H1 (cell line): ENCODE data around the gene RAB31. TPM values are rescaled to one million over a fixed set of nuclear protein-coding genes. Genes with fewer than 3 reads are reported as not detected.

Source experiments
- CTCF ChIA-PET: fragments of 300-600 bp; sonication (Branson Sonifier 250); formaldehyde crosslinking; loops from one replicate; lab custom pipeline; 2021; ENCODE audit not compliant: partially characterized antibody; lab: Charles Lee
- POLR2A ChIA-PET: fragments of 300-600 bp; sonication (Branson Sonifier 250); formaldehyde crosslinking; loops from one replicate; lab custom pipeline; 2021; ENCODE audit warnings: inconsistent platforms; ENCODE audit not compliant: partially characterized antibody; lab: Charles Lee
- DNase-seq, 2 experiments: peaks; one replicate each; pipeline versions ENCODE4 v3.0.0 to v3.0.0-alpha.2; 2010 to 2022; ENCODE audit warnings: low spot score in 2 of 2, low read depth in 1 of 2, mixed read lengths in 1 of 2
- FAIRE-seq: peaks from 2 replicates; lab custom pipeline; 2011; peaks lifted over from hg19 to GRCh38; lab: Jason Lieb, UNC
- H2AFZ ChIP-seq: 2 replicates; pipeline ENCODE4 v1.8.1; 2012; ENCODE audit warnings: low read length, inconsistent platforms
- H2AK5ac ChIP-seq: 2 replicates; pipeline ENCODE4 v1.6.1; 2013; ENCODE audit warnings: low read depth, low read length
- H2BK120ac ChIP-seq: replicated peaks from 2 replicates; pipeline ENCODE3; 2013; ENCODE audit warnings: low read depth, low read length, inconsistent platforms
- H2BK12ac ChIP-seq: 2 replicates; pipeline ENCODE4 v1.6.1; 2013; ENCODE audit warnings: low read depth, low read length
- H2BK15ac ChIP-seq: 2 replicates; pipeline ENCODE4 v1.6.1; 2013; ENCODE audit warnings: low read length
- H2BK20ac ChIP-seq: 2 replicates; pipeline ENCODE4 v1.6.1; 2013; ENCODE audit warnings: low read length
- H2BK5ac ChIP-seq: 2 replicates; pipeline ENCODE4 v1.6.1; 2013; ENCODE audit warnings: low read depth, low read length
- H3K14ac ChIP-seq: 2 replicates; pipeline ENCODE4 v1.6.1; 2013; ENCODE audit warnings: inconsistent platforms; ENCODE audit not compliant: insufficient read length
- H3K18ac ChIP-seq: 2 replicates; pipeline ENCODE4 v1.6.1; 2013; ENCODE audit warnings: low read length; ENCODE audit errors: extremely low read depth
- H3K23ac ChIP-seq: 2 replicates; pipeline ENCODE4 v1.6.1; 2013; ENCODE audit warnings: inconsistent platforms; ENCODE audit not compliant: insufficient read length
- H3K23me2 ChIP-seq: 2 replicates; pipeline ENCODE4 v1.6.1; 2013; ENCODE audit warnings: low read depth, low read length
- H3K27ac ChIP-seq: 2 replicates; pipeline ENCODE4 v1.6.1; 2011; ENCODE audit warnings: low read depth, low read length, inconsistent platforms
- H3K27me3 ChIP-seq, 4 experiments: replicated peaks in 1 of 4; 1 replicate in 1 of 4; 2 replicates in 3 of 4; pipeline versions ENCODE4 v1.6.1 to v1.8.1; 2011 to 2013; ENCODE audit warnings: low read length in 3 of 4, mild to moderate bottlenecking in 3 of 4, inconsistent platforms in 2 of 4, mixed read lengths in 2 of 4, moderate library complexity in 1 of 4; ENCODE audit not compliant: control insufficient read depth in 3 of 4, insufficient read depth in 3 of 4; ENCODE audit errors: extremely low read depth in 1 of 4
- H3K36me3 ChIP-seq, 4 experiments: 2 replicates each; pipeline versions ENCODE4 v1.6.1 to v1.8.1; 2011 to 2013; ENCODE audit warnings: mild to moderate bottlenecking in 4 of 4, low read length in 3 of 4, moderate library complexity in 2 of 4, control low read depth in 1 of 4, inconsistent platforms in 1 of 4; ENCODE audit not compliant: insufficient read depth in 4 of 4, control insufficient read depth in 2 of 4
- H3K4ac ChIP-seq: replicated peaks from 2 replicates; pipeline ENCODE3; 2013; ENCODE audit warnings: low read length, low read depth, mixed read lengths, inconsistent platforms; ENCODE audit not compliant: insufficient read length
- H3K4me1 ChIP-seq, 4 experiments: replicated peaks in 1 of 4; 1 replicate in 1 of 4; 2 replicates in 3 of 4; pipeline versions ENCODE4 v1.6.1 to v1.8.1; 2011 to 2013; ENCODE audit warnings: low read length in 3 of 4, inconsistent platforms in 2 of 4, mixed read lengths in 1 of 4; ENCODE audit not compliant: insufficient read depth in 4 of 4, control insufficient read depth in 3 of 4
- H3K4me2 ChIP-seq, 2 experiments: 2 replicates each; pipeline versions ENCODE4 v1.6.1 to v1.8.1; 2011 to 2013; ENCODE audit warnings: low read depth in 2 of 2, low read length in 2 of 2, control low read depth in 1 of 2, inconsistent platforms in 1 of 2, mild to moderate bottlenecking in 1 of 2; ENCODE audit not compliant: insufficient read depth in 1 of 2
- H3K4me3 ChIP-seq, 4 experiments: fragments of 200-600, 300-600 bp in 1 of 4; sonication (generic), shearing (Covaris generic), sonication (Bioruptor Twin) in 1 of 4; 2 replicates each; pipeline versions ENCODE4 v1.5.1 to v1.8.1; 2011 to 2016; ENCODE audit warnings: low read length in 4 of 4, low read depth in 3 of 4, control low read depth in 2 of 4, inconsistent platforms in 2 of 4, mild to moderate bottlenecking in 2 of 4, mixed read lengths in 1 of 4, moderate library complexity in 1 of 4; ENCODE audit not compliant: insufficient read depth in 2 of 4; ENCODE audit errors: extremely low read depth in 1 of 4
- H3K56ac ChIP-seq: replicated peaks from 2 replicates; pipeline ENCODE3; 2013; ENCODE audit warnings: low read depth, mild to moderate bottlenecking, mixed read lengths, low read length, inconsistent platforms; ENCODE audit not compliant: insufficient read length
- H3K79me1 ChIP-seq: 2 replicates; pipeline ENCODE4 v1.6.1; 2013; ENCODE audit warnings: low read depth, low read length, control low read depth
- H3K79me2 ChIP-seq, 2 experiments: 2 replicates each; pipeline versions ENCODE4 v1.6.1 to v1.8.1; 2012 to 2013; ENCODE audit warnings: low read length in 2 of 2, mild to moderate bottlenecking in 2 of 2, inconsistent platforms in 1 of 2; ENCODE audit not compliant: insufficient read depth in 2 of 2, control insufficient read depth in 1 of 2
- H3K9ac ChIP-seq, 4 experiments: replicated peaks in 1 of 4; 1 replicate in 1 of 4; 2 replicates in 3 of 4; pipeline versions ENCODE4 v1.6.1 to v1.8.1; 2011 to 2013; ENCODE audit warnings: low read depth in 3 of 4, low read length in 3 of 4, control low read depth in 2 of 4, mild to moderate bottlenecking in 2 of 4, moderate library complexity in 2 of 4, inconsistent platforms in 1 of 4; ENCODE audit errors: extremely low read depth in 1 of 4
- H3K9me3 ChIP-seq, 2 experiments: 2 replicates each; pipeline versions ENCODE4 v1.6.1 to v1.8.1; 2012 to 2013; ENCODE audit warnings: mild to moderate bottlenecking in 2 of 2, moderate library complexity in 2 of 2, control low read depth in 1 of 2, inconsistent platforms in 1 of 2, low read depth in 1 of 2, low read length in 1 of 2, mixed read lengths in 1 of 2; ENCODE audit not compliant: insufficient read depth in 2 of 2
- H4K20me1 ChIP-seq, 2 experiments: replicated peaks in 1 of 2; 2 replicates each; pipeline versions ENCODE3 to v1.8.1; 2011 to 2013; ENCODE audit warnings: inconsistent platforms in 2 of 2, low read length in 2 of 2, mild to moderate bottlenecking in 1 of 2; ENCODE audit not compliant: insufficient read depth in 2 of 2, control insufficient read depth in 1 of 2
- H4K5ac ChIP-seq: 2 replicates; pipeline ENCODE4 v1.6.1; 2013; ENCODE audit warnings: low read length, low read depth, mixed read lengths, inconsistent platforms; ENCODE audit not compliant: insufficient read length
- H4K8ac ChIP-seq: 2 replicates; pipeline ENCODE4 v1.8.0; 2013; ENCODE audit warnings: mild to moderate bottlenecking, moderate library complexity, low read length, inconsistent platforms; ENCODE audit not compliant: insufficient read depth; ENCODE audit errors: extremely low read depth
- H4K91ac ChIP-seq: replicated peaks from 2 replicates; pipeline ENCODE3; 2013; ENCODE audit warnings: low read length, mixed read lengths, inconsistent platforms; ENCODE audit not compliant: insufficient read length
- BRCA1 ChIP-seq: IDR thresholded peaks from 2 replicates; pipeline ENCODE4 v1.6.1; 2012; ENCODE audit warnings: low read depth, low read length, improper control_type of control experiment
- JUN ChIP-seq: IDR thresholded peaks from 2 replicates; pipeline ENCODE4 v1.6.1; 2011; ENCODE audit warnings: low read depth, mild to moderate bottlenecking, improper control_type of control experiment, low read length
- SIN3A ChIP-seq, 2 experiments: IDR thresholded peaks in 1 of 2; conservative IDR thresholded peaks in 1 of 2; 2 replicates each; pipeline ENCODE4 v1.6.1; 2011 to 2012; ENCODE audit warnings: low read length in 2 of 2, improper control_type of control experiment in 1 of 2, low read depth in 1 of 2, mild to moderate bottlenecking in 1 of 2
- WGBS, 2 experiments: shearing (Covaris generic) in 1 of 2; methylation state at CpG; one replicate each; pipeline versions ENCODE4 v1.1.6 to v1.1.7; 2013 to 2015; ENCODE audit warnings: low lambda C conversion rate in 2 of 2, mixed read lengths in 2 of 2, inconsistent platforms in 1 of 2, low coverage in 1 of 2, missing lambda C conversion rate in 1 of 2; ENCODE audit not compliant: insufficient replicate concordance in 2 of 2, insufficient coverage in 1 of 2, insufficient read length in 1 of 2; ENCODE audit errors: extremely low coverage in 1 of 2, missing lambda C conversion rate in 1 of 2; 5-methylcytosine and 5-hydroxymethylcytosine counted together
- polyA plus RNA-seq, 7 experiments: library from polyadenylated mRNA; depleted of rRNA in 3 of 7; stranded (reverse) in 5 of 7; unstranded in 2 of 7; fragments of >200 nt in 5 of 7; fragments of 200-250 nt in 2 of 7; gene quantifications; 1 replicate in 5 of 7; 2 replicates in 1 of 7; 4 replicates in 1 of 7; pipeline versions ENCODE4 v1.2.1 to v1.2.3, GENCODE V29; 2011 to 2013; ENCODE audit warnings: missing spikeins in 2 of 7, mixed read lengths in 2 of 7
- total RNA-seq: library from RNA; stranded (reverse); fragmentation: NEBNext Ultra II Directional; extraction: Animal tissue kit (Norgen Biotek cat#: 25700); gene quantifications from 2 replicates; pipeline ENCODE4 v1.2.1, GENCODE V29; 2021

Gene RAB31
- total and polyA plus RNA-seq, 2 of the 8 experiments (the other 6 are each of a cell fraction or from before 2014, with no cell fraction given): 15.2 to 40.9 TPM

DNA sequence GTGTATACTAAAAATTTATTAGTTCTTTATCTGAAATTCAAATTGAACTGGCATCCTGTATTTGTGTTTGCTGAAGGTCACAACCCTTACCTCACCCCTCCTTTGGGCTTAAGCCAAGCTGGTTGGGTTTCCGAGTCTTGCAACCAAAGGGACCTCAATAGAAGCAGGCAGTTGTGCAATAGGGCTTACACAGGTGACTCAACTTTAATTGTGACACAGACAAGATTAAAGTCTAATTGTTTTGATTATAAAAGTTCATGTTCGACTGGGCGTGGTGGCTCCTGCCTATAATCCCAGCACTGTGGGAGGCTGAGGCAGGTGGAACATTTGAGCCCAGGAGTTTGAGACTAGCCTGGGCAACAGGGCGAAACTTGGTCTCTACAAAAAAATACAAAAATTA, 71.5 kb downstream of the RAB31 start:
- Histone ChIP-seq H3K23me2 (no peaks in the 10 kb centered on the region), H3K79me1 (no peaks in the 10 kb centered on the region), H4K20me1 (no peaks in the 10 kb centered on the region), H2AK5ac (no peak overlapping the region), H3K4me2 (no peak overlapping the region), H3K9ac (no peak overlapping the region), H3K27ac (no peak overlapping the region), H2BK12ac (no peak overlapping the region), H4K8ac (no peak overlapping the region), H2BK5ac (no peak overlapping the region), H2BK120ac (no peak overlapping the region), H3K27me3 (no peaks in the 10 kb centered on the region), H3K36me3 (no peaks in the 10 kb centered on the region), H3K4ac (no peak overlapping the region), H2BK20ac (no peak overlapping the region), H2AFZ (no peak overlapping the region), H4K91ac (no peak overlapping the region), H3K4me1 (no peaks in the 10 kb centered on the region), H3K79me2 (no peaks in the 10 kb centered on the region), H3K14ac (no peak overlapping the region), H4K5ac (no peak overlapping the region), H3K4me3 (no peak overlapping the region), H3K56ac (no peak overlapping the region), H3K9me3 (no peaks in the 10 kb centered on the region), H3K18ac (no peak overlapping the region), H2BK15ac (no peak overlapping the region), H3K23ac (no peak overlapping the region)
- POLR2A ChIA-PET: no interaction called here
- FAIRE-seq (no peak), DNase-seq (no peak)
- 87% methylated on average over 4 of the region's 4 CpGs; no CpG with 5 or more reads in 1 of the 2 experiments for WGBS, 2 experiments
- CTCF ChIA-PET: interaction anchor here (1.3 to 1.4 kb wide), 2 partner anchors 10 to 167 kb away, joined by 3 to 4 read pairs; no protein-coding TSS in a partner anchor
- TF ChIP-seq BRCA1 (no peak), JUN (no peak), SIN3A (conservative IDR thresholded peaks at IDR 0.05 in 1 of 2, IDR thresholded peaks at IDR 0.05 in 1 of 2; ENCODE audit: low read depth in 1 of 2, low read length in 2 of 2) (no peak)
